Kidney epithelial cell (primary cell): Measurements from ENCODE around the gene DDX52. TPM values are rescaled to one million over a fixed set of nuclear protein-coding genes. Genes with fewer than 3 reads are reported as not detected.

Experiments
- DNase-seq: peaks from one replicate; pipeline ENCODE4 v3.0.0-alpha.2; 2010; ENCODE audit warnings: low read depth
- H3K27me3 ChIP-seq: 2 replicates; pipeline ENCODE4 v1.6.0; 2011; ENCODE audit warnings: low read length; ENCODE audit not compliant: control insufficient read depth, insufficient read depth
- H3K36me3 ChIP-seq: 2 replicates; pipeline ENCODE4 v1.5.1; 2011; ENCODE audit warnings: low read length; ENCODE audit not compliant: control insufficient read depth, insufficient read depth
- H3K4me3 ChIP-seq: 2 replicates; pipeline ENCODE4 v1.5.1; 2011; ENCODE audit warnings: low read depth, mild to moderate bottlenecking, control low read depth, low read length
- CTCF ChIP-seq: IDR thresholded peaks from 2 replicates; pipeline ENCODE4 v1.5.1; 2011; ENCODE audit warnings: mild to moderate bottlenecking, moderate library complexity, low read length, control low read depth, inconsistent platforms; ENCODE audit not compliant: insufficient read depth, poor library complexity, severe bottlenecking
- total RNA-seq: library from RNA; depleted of rRNA; stranded (reverse); fragments of >200 nt; gene quantifications from 2 replicates; pipeline ENCODE4 v1.2.3, GENCODE V29; 2015

Gene DDX52
- total RNA-seq, 1 donor from 2014 or later = 35.6 TPM

DNA sequence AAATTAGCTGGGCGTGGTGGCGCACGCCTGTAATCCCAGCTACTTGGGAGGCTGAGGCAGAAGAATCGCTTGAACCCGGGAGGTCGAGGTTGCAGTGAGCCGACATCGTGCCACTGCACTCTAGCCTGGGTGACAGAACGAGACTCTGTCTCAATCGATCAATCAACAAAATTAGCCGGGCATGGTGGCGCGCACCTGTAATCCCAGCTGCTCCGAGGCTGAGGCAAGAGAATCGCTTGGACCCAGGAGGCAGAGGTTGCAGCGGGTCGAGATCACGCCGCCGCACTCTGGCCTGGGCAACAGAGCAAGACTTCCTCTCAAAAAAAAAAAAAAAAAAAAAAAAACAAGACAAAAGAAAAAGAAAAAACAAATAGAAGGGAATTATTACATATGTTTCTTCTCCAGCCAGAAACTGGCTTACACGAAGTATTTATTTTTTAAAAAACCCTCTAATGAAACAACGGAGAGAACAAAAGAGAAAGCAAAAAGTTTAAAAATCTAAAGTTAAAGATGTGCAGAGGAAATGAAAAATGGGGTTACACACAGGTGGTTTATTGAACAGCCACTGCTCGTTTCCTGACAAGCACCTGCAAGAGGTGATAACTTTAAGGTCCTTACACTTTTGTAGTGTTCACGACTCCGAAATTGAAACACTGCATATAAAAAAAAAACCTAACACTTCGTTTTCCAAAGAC lies 35.5 kb downstream of the DDX52 start:
- no peak for TF ChIP-seq CTCF
- Histone ChIP-seq H3K27me3 (no peaks in the 10 kb centered on the region), H3K36me3 (no peaks in the 10 kb centered on the region), H3K4me3 (peak overlapping the region; percentile 74)
- no peak for DNase-seq

- no peaks in the 10 kb centered on the region for H3K36me3 ChIP-seq
- TF ChIP-seq CTCF = no peak
- no peak for DNase-seq
- no peaks in the 10 kb centered on the region for H3K27me3 ChIP-seq
- no peak overlapping the region for H3K4me3 ChIP-seq
These were observed 37.3 kb downstream of the DDX52 start for GRCh38 chr17:37605813-37606505.

GRCh38 chr17:37605081-37605480 lies 38.2 kb downstream of the DDX52 start:
- TF ChIP-seq CTCF = no peak
- Histone ChIP-seq H3K36me3 (no peaks in the 10 kb centered on the region), H3K4me3 (no peak overlapping the region), H3K27me3 (no peaks in the 10 kb centered on the region)
- DNase-seq = no peak

DNA sequence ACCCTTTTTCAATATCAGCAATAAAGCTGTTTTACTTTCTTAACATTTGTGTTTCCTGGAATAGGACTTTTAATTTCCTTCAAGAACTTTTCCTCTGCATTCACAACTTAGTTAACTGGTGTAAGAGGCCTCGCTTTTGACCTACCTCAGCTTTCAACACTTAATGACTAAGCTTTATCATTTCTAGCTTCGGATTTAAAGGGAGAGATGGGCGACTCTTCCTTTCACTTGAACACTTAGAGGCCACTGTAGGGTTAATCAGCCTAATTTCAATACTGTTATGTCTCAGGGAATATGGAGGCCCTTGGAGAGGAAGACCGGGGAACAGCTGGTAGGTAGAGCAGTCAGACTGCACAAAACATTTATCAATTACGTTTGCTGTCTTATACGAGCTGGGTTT lies 38.7 kb downstream of the DDX52 start:
- Histone ChIP-seq H3K27me3 (no peaks in the 10 kb centered on the region), H3K36me3 (no peaks in the 10 kb centered on the region), H3K4me3 (no peak overlapping the region)
- TF ChIP-seq CTCF = no peak
- no peak for DNase-seq

GRCh38 chr17:37598145-37598544 lies 45.1 kb downstream of the DDX52 start:
- no peak for TF ChIP-seq CTCF
- Histone ChIP-seq H3K36me3 (no peaks in the 10 kb centered on the region), H3K4me3 (no peak overlapping the region), H3K27me3 (no peaks in the 10 kb centered on the region)
- DNase-seq = no peak
